Superior temporal gyrus (tissue), 1 donor: ENCODE measurements around the gene CLDN18.

Experiments used
- DNase-seq: peaks from one replicate; pipeline ENCODE4 v3.0.0-alpha.2; 2016; ENCODE audit errors: extremely low spot score

CLDN18 gene

DNA sequence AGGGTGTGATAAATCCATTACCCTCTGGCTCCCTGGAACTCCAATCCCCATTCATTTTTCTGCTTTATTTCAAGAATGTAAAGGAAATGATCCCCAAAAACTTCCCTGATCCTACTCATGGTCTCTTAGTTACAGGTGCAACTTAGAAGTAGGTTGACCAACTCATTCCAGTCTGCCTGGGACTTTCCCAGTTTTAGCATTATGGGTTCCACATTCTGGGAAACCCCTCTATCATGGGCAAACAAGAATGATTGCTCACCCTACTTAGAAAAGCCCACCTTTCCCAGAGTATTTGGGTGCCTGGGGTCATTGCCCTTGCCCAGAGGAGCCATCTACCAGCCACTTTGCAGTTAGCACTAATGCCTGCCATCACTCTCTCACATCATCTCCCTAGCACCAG is 15.6 kb downstream of the CLDN18 start:
- no peak for DNase-seq

DNA sequence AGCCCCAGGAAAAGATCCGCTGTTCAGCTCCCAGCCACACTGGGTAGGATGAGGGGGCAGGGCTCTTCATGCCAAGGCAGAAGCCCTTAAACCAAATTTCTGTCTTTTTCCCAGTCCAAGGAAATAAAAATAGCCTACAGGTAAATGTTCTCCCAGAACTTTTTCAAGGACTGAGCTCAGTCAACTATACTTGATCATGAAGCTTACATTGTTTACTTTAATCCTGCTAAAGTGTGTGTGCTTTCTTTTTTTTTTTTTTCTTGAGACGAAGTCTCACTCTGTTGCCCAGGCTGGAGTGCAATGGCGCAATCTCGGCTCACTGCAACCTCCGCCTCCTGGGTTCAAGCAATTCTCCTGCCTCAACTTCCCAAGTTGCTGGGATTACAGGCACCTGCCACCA is 17.9 kb downstream of the CLDN18 start:
- no peak for DNase-seq

- no peak for DNase-seq
Observed at GRCh38 chr3:138030734-138031280, 20.8 kb downstream of the CLDN18 start.

DNA sequence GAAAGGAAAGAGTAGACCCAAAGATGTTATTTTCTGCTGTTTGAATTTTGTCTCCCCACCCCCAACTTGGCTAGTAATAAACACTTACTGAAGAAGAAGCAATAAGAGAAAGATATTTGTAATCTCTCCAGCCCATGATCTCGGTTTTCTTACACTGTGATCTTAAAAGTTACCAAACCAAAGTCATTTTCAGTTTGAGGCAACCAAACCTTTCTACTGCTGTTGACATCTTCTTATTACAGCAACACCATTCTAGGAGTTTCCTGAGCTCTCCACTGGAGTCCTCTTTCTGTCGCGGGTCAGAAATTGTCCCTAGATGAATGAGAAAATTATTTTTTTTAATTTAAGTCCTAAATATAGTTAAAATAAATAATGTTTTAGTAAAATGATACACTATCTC is 21.6 kb downstream of the CLDN18 start:
- no peak for DNase-seq

GRCh38 chr3:138032567-138032966 is 22.6 kb downstream of the CLDN18 start:
- DNase-seq = no peak

DNA sequence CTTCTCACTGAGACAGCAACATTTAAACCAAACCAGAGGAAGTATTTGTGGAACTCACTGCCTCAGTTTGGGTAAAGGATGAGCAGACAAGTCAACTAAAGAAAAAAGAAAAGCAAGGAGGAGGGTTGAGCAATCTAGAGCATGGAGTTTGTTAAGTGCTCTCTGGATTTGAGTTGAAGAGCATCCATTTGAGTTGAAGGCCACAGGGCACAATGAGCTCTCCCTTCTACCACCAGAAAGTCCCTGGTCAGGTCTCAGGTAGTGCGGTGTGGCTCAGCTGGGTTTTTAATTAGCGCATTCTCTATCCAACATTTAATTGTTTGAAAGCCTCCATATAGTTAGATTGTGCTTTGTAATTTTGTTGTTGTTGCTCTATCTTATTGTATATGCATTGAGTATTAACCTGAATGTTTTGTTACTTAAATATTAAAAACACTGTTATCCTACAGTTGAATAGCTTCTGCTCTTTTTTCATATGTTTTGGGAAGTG is 23.3 kb downstream of the CLDN18 start:
- no peak for DNase-seq

DNA sequence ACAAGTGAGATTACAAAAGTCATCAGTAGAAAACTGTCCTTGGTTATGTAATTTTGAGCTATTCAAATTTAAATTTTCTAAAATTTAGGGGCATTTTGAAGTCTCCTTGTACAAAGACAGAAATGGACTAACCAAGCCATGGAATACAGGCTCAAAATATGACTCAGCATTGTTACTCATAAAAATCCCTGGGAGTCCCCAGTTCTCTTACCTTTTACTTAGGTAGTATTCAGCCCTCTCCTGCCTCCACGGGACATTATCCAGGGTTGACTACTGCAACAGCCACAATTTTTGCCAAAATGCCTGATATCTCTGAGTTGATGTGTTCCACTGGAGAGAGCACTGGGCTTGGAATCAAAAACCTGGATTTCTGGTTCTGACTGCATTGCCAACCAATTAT is 25.0 kb downstream of the CLDN18 start:
- DNase-seq = no peak

- DNase-seq = no peak
Observed at GRCh38 chr3:138036572-138036971, 26.6 kb downstream of the CLDN18 start.

DNA sequence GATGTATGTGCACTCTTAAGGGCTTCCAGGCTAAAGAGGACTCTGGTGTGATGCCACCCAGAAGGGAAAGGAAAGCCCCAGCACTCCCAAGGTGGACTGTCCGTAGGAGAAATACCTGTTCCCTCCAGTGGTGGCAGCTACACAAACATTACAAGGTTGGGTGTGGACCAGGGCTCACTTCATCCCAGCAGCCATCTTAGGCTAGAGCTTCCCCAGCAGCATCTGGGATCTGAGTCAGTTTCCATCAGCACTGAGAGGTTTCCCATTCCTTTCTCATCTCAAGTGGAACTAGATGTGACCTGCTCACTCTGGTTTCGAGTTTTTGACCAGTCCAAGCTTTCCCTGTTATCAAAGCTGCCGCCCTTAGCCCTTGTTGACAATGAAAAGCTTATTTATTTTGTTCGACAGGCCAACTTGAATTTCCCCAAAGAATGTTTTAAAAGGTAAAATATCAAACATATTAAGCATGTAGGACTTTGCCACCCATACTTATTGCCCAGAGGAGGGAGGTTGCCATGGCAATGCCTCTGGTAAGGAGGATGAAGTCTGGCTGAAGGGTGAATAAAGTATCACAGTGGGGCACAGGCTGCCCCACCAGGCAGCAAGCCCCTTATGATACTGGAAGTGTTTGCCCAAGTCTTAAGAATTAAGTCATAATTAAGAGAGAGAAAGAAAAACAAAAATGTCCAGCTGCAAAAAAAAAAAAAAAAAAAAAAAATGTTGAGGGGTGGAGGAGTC is 28.9 kb downstream of the CLDN18 start:
- DNase-seq = no peak

DNA sequence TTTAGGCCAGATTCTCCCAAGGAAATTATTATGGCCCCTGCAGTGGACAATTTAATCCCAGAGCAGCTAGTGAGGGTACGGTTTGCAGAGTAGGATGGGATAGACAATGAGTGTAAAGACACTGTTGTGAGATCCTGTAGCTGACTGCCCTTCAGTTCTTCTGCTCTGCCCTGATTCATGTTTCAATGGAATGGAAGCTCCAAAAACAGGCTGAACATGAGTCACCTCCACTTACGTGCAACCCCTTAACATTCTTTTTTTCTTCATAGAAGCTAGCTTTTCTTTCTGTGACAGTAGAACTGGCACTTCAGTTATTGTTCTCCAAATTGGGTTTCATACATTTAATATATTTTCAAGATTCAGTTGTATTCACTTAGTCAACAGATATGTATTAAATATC is 32.1 kb downstream of the CLDN18 start:
- DNase-seq = no peak

DNA sequence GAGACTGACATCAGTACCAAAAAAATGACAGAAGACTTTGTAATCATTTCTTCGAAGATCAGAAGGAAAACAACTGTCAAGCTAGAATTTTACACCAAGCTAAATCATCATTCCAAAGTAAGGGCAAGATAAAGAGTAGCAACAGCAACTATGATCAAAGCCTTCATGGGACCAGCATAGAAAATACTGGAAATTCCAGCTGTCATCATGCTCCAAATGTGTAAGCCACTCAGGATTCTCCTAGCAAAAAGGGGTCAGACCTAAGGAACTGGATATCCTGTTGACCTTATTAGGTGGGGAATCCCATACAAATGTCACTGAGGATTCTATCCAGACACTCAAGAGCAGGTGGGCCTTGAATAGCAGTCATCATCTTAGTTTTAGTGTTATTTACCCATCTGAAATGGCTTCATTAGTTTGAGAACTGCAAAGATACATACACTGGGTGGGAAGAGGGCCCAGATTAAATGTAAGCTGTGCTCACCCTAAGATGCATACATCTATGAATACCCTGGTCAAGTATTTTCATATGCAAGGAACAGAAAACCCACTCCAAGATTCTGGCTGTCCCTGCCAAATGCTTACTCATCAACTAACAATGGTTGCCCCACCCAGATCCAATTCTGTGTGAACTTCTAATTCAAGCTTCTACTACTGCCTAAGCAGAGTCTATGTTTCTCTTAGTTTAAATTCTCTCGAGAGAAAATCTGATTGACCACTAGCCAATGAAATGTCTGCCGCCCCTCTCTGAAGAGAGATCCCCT is 33.5 kb downstream of the CLDN18 start:
- no peak for DNase-seq

DNA sequence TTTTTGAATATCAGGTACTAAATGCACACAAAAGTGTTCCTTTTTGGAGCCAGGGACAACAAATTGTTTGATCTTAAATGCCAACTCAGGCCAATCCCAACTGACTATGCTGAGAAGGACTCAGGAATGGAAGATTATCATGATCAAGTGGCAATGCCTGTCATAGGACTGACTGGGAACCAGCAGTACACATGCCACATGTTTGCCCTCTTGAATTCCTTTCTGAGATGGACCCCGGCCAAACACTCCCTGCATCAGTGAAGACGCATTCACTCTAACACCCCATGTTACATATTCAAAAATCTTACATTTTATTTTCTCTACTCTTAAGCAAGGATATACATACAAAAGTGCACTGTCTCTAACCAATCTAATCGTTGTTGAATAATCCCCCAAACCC is 36.1 kb downstream of the CLDN18 start:
- no peak for DNase-seq

GRCh38 chr3:138046955-138047354 is 37.0 kb downstream of the CLDN18 start:
- no peak for DNase-seq

DNA sequence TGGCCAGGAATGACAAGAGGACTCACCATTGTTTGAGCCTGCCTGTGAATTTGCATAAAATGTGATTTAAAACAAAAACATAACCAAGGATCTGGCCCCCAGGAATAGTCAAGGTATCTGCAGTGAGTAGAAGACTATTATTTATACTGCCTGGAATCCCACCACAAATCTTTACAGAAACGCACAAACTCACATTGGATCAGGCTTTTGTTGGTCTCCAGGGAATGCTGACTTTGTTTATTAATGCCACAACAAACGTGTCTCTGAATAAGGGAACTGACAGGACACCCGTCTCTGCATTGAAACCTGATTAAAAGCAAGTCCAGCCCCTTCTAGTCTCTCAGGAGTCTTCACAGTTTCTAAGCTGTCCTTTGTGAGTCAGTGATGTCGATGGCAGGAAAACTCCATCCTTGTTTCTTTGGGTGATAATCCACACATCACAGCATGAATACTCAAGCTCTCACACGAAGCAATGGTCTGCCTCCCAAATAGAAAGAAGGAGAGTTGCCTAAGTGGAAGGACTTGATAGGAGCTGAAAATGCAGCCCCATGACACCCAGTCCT is 37.7 kb downstream of the CLDN18 start:
- no peak for DNase-seq

- no peak for DNase-seq
Observed at GRCh38 chr3:138049157-138049919, 39.4 kb downstream of the CLDN18 start.

GRCh38 chr3:138051947-138052802 is 42.2 kb downstream of the CLDN18 start:
- DNase-seq = peak; percentile 37

- DNase-seq = no peak
Observed at GRCh38 chr3:138054057-138054456, 44.1 kb downstream of the CLDN18 start.

- DNase-seq = no peak
Observed at GRCh38 chr3:138057384-138057783, 47.4 kb downstream of the CLDN18 start.

DNA sequence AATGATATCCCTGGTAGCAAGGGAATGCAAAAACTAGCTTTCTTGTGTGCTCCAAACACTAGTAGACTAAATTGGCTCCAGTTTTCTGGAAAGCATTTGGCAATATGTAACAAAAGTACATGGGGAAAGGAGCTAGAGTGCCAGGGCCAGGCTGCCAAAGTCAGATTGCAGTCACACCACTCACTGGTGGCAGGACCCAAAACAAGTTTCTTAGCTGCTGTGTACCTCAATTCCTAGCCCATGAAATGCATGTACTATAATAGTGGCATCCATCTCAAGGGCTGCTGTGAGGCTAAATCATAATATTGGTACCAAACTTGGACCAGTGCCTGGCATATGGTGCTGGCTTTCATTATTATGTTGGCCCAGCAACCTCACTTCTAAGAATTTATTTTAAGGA is 49.3 kb downstream of the CLDN18 start:
- no peak for DNase-seq

- no peak for DNase-seq
Observed at GRCh38 chr3:138060792-138061191, 50.8 kb downstream of the CLDN18 start.

DNA sequence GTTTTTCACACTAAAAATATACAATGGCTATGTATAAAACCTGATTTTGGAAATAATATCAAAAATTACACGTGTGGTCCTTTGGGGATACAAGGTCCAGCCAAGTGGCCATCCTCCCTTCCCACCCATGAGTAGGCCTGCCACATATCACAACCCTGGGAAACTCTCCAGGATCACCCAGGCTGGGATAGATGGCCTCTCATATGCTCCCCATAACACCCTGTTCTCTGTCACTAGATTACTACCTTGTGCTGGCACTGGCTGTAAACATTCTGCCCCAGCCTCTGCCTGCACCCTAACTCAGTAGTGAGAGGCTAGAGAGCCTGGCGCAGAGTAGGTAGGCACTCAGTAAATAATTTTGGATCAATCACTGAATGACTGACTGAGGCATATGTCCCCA is 52.1 kb downstream of the CLDN18 start:
- DNase-seq = no peak
